ENCODE data around the gene DENND1A.
"Not testable (repeated sequence)": the region's sequence is repeated elsewhere in the genome, so short reads cannot be mapped to it uniquely, and the experiment has no call there.

DENND1A gene

GRCh38 chr9:123441769-123442168 lies 488.2 kb downstream of the DENND1A start:
- no peak for DNase-seq

GRCh38 chr9:123440256-123440655 lies 489.7 kb downstream of the DENND1A start:
- no peak for DNase-seq

- no peak for DNase-seq
These were observed 491.1 kb downstream of the DENND1A start for GRCh38 chr9:123438821-123439220.

GRCh38 chr9:123438321-123438720 lies 491.6 kb downstream of the DENND1A start:
- DNase-seq, result no peak

- DNase-seq, result no peak
These were observed 492.7 kb downstream of the DENND1A start for GRCh38 chr9:123437201-123437600.

GRCh38 chr9:123435471-123435870 lies 494.5 kb downstream of the DENND1A start:
- DNase-seq, result no peak

GRCh38 chr9:123434619-123435240 lies 495.2 kb downstream of the DENND1A start:
- DNase-seq, result no peak

GRCh38 chr9:123432331-123433236 lies 497.3 kb downstream of the DENND1A start:
- DNase-seq, result no peak

GRCh38 chr9:123431581-123431980 lies 498.3 kb downstream of the DENND1A start:
- no peak for DNase-seq

- DNase-seq, result not testable (repeated sequence)
These were observed 501.5 kb downstream of the DENND1A start for GRCh38 chr9:123428450-123428849.

- no peak for DNase-seq
These were observed 503.5 kb downstream of the DENND1A start for GRCh38 chr9:123426406-123426805.

GRCh38 chr9:123425836-123426365 lies 504.0 kb downstream of the DENND1A start:
- DNase-seq, result no peak

GRCh38 chr9:123425261-123425821 lies 504.6 kb downstream of the DENND1A start:
- no peak for DNase-seq

- no peak for DNase-seq
These were observed 505.2 kb downstream of the DENND1A start for GRCh38 chr9:123424552-123425225.

GRCh38 chr9:123424131-123424530 lies 505.8 kb downstream of the DENND1A start:
- DNase-seq, result no peak

- no peak for DNase-seq
These were observed 506.6 kb downstream of the DENND1A start for GRCh38 chr9:123423311-123423640.

- DNase-seq, result no peak
These were observed 507.2 kb downstream of the DENND1A start for GRCh38 chr9:123422635-123423310.

GRCh38 chr9:123421801-123422455 lies 508.0 kb downstream of the DENND1A start:
- no peak for DNase-seq

GRCh38 chr9:123421186-123421585 lies 508.7 kb downstream of the DENND1A start:
- DNase-seq, result no peak

GRCh38 chr9:123420592-123421111 lies 509.3 kb downstream of the DENND1A start:
- DNase-seq, result no peak

GRCh38 chr9:123419721-123420591 lies 510.0 kb downstream of the DENND1A start:
- no peak for DNase-seq

Data from CD4-positive, alpha-beta T cell treated with Interleukin-15 for 1 hour (primary cell).